RWPE2 (cell line): ENCODE results near the gene CDH7.
A peak's percentile ranks its signal among the peaks of the same experiment; 100 is the strongest.

ENCODE experiments used
- ATAC-seq: fragments of 200-7000 bp; cut with Tn5 transposase; 3 replicates; pipeline ENCODE4 v1.9.1; 2021; ENCODE audit warnings: low read depth
- DNase-seq: peaks from one replicate; pipeline ENCODE4 v3.0.0-alpha.2; 2020; ENCODE audit warnings: low spot score
- H3K27ac ChIP-seq: fragments of 450-650 bp; 2 replicates; pipeline ENCODE4 v1.5.1; 2017; ENCODE audit warnings: mild to moderate bottlenecking; ENCODE audit not compliant: poor library complexity, severe bottlenecking
- H3K27me3 ChIP-seq: fragments of 250-450 bp; sonication (Bioruptor Pico); 2 replicates; pipeline ENCODE4 v1.5.1; 2021; ENCODE audit warnings: mild to moderate bottlenecking, moderate library complexity; ENCODE audit not compliant: insufficient read depth, poor library complexity, severe bottlenecking
- H3K36me3 ChIP-seq: fragments of 250-450 bp; sonication (Bioruptor Pico); 2 replicates; pipeline ENCODE4 v1.5.1; 2020; ENCODE audit warnings: low read depth, mild to moderate bottlenecking, moderate library complexity
- H3K4me1 ChIP-seq: fragments of 250-450 bp; sonication (Bioruptor Pico); 2 replicates; pipeline ENCODE4 v1.5.1; 2021; ENCODE audit warnings: mild to moderate bottlenecking, moderate library complexity; ENCODE audit not compliant: insufficient read depth, poor library complexity, severe bottlenecking
- H3K4me3 ChIP-seq: fragments of 250-450 bp; sonication (Bioruptor Pico); 2 replicates; pipeline ENCODE4 v1.5.1; 2021; ENCODE audit warnings: mild to moderate bottlenecking, moderate library complexity; ENCODE audit not compliant: severe bottlenecking
- H3K9me3 ChIP-seq: fragments of 250-450 bp; sonication (Bioruptor Pico); 2 replicates; pipeline ENCODE4 v1.5.1; 2021; ENCODE audit warnings: mild to moderate bottlenecking, moderate library complexity; ENCODE audit not compliant: severe bottlenecking
- TF ChIP-seq, protein P1 (sequence below): fragments of 450-650 bp; IDR thresholded peaks from one replicate; pipeline ENCODE4 v1.5.1; 2017; ENCODE audit warnings: mild to moderate bottlenecking, moderate library complexity; ENCODE audit not compliant: poor library complexity, severe bottlenecking

Gene CDH7

DNA sequence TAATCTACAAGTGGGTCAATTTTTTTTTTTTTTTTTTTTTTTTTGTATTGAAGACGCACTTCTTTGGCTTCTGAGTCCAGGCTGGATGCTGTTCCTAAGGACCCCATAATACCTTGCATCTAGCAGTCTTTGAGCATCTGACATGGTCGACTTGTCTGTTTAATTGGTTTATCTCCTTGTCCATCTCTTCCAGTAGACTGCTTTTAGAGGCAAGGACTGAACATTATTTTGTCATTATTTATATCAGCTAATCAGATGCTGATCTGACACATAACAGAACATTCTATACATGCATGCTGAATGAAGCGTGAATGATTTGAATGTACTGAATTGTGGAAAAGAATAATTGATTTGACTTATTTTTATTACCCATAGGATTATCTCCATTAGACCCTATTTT is 118.7 kb downstream of the CDH7 start:
- ATAC-seq (no peak), DNase-seq (no peak)
- Histone ChIP-seq H3K27ac (no peak overlapping the region), H3K36me3 (no peaks in the 10 kb centered on the region), H3K9me3 (no peaks in the 10 kb centered on the region), H3K4me3 (no peak overlapping the region), H3K27me3 (no peaks in the 10 kb centered on the region), H3K4me1 (no peaks in the 10 kb centered on the region)
- TF ChIP-seq, protein P1, sequence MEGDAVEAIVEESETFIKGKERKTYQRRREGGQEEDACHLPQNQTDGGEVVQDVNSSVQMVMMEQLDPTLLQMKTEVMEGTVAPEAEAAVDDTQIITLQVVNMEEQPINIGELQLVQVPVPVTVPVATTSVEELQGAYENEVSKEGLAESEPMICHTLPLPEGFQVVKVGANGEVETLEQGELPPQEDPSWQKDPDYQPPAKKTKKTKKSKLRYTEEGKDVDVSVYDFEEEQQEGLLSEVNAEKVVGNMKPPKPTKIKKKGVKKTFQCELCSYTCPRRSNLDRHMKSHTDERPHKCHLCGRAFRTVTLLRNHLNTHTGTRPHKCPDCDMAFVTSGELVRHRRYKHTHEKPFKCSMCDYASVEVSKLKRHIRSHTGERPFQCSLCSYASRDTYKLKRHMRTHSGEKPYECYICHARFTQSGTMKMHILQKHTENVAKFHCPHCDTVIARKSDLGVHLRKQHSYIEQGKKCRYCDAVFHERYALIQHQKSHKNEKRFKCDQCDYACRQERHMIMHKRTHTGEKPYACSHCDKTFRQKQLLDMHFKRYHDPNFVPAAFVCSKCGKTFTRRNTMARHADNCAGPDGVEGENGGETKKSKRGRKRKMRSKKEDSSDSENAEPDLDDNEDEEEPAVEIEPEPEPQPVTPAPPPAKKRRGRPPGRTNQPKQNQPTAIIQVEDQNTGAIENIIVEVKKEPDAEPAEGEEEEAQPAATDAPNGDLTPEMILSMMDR: no peak

- TF ChIP-seq, protein P1: no peak
These were observed 125.5 kb downstream of the CDH7 start for GRCh38 chr18:65876310-65876709.

DNA sequence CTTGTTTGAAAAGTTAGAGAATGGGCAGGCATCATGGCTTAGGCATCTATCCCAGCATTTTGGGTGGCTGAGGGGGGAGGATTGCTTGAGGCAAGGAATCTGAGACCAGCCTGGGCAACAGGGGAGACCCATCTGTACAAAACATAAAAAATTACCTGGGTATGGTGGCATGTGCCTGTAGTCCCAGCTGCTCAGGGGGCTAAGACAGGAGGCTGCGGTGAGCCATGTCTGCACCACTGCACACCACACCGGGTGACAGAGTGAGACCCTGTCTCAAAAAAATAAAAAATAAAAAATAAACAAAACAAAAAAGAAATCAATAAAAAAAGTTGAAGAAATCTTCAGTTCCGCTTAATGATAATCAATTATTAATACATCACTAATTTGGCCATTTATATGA is 146.5 kb downstream of the CDH7 start:
- Histone ChIP-seq H3K27ac (no peak overlapping the region), H3K36me3 (no peaks in the 10 kb centered on the region), H3K4me3 (no peak overlapping the region), H3K4me1 (no peaks in the 10 kb centered on the region), H3K9me3 (no peaks in the 10 kb centered on the region), H3K27me3 (no peaks in the 10 kb centered on the region)
- ATAC-seq: no peak
- TF ChIP-seq, protein P1: no peak
- DNase-seq: no peak

More at GRCh38 chr18:65876310-65876709, 125.5 kb downstream of the CDH7 start:
- H3K36me3 ChIP-seq: no peaks in the 10 kb centered on the region
- no peaks in the 10 kb centered on the region for H3K9me3 ChIP-seq
- H3K27me3 ChIP-seq: no peaks in the 10 kb centered on the region
- no peak for DNase-seq
- no peak overlapping the region for H3K27ac ChIP-seq
- H3K4me1 ChIP-seq: no peaks in the 10 kb centered on the region
- ATAC-seq: no peak
- no peak overlapping the region for H3K4me3 ChIP-seq

GRCh38 chr18:65901522-65901921 is 150.7 kb downstream of the CDH7 start:
- no peaks in the 10 kb centered on the region for H3K9me3 ChIP-seq
- no peak overlapping the region for H3K4me3 ChIP-seq
- H3K27ac ChIP-seq: no peak overlapping the region
- H3K27me3 ChIP-seq: no peaks in the 10 kb centered on the region
- TF ChIP-seq, protein P1: no peak
- no peaks in the 10 kb centered on the region for H3K4me1 ChIP-seq
- no peaks in the 10 kb centered on the region for H3K36me3 ChIP-seq
- DNase-seq: no peak
- no peak for ATAC-seq

- H3K27me3 ChIP-seq: no peaks in the 10 kb centered on the region
- no peaks in the 10 kb centered on the region for H3K36me3 ChIP-seq
- TF ChIP-seq, protein P1: no peak
- no peaks in the 10 kb centered on the region for H3K9me3 ChIP-seq
- no peak overlapping the region for H3K27ac ChIP-seq
- ATAC-seq (0 out of 3 replicates have a peak, but pooled peaks have one; percentile 21), DNase-seq (no peak)
- no peak overlapping the region for H3K4me3 ChIP-seq
- H3K4me1 ChIP-seq: no peaks in the 10 kb centered on the region
These were observed 155.8 kb downstream of the CDH7 start for GRCh38 chr18:65906621-65907034.
